ENCODE results near the gene GSTO2. TPM values are rescaled to one million over a fixed set of nuclear protein-coding genes. Genes with fewer than 3 reads are reported as not detected.

GSTO2 gene
- total RNA-seq, 1 donor from 2014 or later, result 0.80 TPM

DNA sequence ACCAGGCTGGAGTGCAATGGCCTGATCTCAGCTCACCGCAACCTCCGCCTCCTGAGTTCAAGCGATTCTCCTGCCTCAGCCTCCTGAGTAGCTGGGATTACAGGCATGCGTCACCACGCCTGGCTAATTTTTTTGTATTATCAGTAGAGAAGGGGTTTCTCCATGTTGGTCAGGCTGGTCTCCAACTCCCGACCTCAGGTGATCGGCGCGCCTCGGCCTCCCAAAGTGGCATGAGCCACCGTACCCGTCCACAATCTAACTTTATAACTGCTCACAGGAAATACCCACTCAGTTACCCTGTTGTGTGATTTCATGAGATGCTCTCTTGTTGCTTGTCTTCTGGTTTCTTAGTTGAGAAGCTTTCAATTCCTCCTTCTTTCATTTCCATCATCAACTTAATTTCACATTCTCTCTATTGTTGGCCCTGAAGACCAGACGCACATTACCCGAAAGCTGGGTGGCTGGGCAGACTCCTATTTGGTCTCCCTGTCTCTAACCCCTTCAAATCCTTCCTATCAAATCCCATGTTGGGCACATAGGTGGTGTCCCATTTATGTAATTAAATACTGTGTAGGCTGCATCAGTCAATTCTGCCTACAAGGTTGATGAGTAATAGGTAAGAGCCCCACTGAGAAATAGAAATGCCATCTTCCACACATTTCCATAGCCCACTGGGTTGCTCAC, 1.1 kb upstream of the GSTO2 start:
- Histone ChIP-seq H3K27me3 (ENCODE audit: low read depth) (no peaks in the 10 kb centered on the region), H3K4me1 (peaks cover 34% of the 10 kb centered on the region), H3K9me3 (replicated peaks) (no peaks in the 10 kb centered on the region), H3K27ac (replicated peaks) (peak overlapping the region; percentile 86), H3K4me3 (peak overlapping the region; percentile 80), H3K36me3 (peaks cover 54% of the 10 kb centered on the region)
- TF ChIP-seq, protein P1, sequence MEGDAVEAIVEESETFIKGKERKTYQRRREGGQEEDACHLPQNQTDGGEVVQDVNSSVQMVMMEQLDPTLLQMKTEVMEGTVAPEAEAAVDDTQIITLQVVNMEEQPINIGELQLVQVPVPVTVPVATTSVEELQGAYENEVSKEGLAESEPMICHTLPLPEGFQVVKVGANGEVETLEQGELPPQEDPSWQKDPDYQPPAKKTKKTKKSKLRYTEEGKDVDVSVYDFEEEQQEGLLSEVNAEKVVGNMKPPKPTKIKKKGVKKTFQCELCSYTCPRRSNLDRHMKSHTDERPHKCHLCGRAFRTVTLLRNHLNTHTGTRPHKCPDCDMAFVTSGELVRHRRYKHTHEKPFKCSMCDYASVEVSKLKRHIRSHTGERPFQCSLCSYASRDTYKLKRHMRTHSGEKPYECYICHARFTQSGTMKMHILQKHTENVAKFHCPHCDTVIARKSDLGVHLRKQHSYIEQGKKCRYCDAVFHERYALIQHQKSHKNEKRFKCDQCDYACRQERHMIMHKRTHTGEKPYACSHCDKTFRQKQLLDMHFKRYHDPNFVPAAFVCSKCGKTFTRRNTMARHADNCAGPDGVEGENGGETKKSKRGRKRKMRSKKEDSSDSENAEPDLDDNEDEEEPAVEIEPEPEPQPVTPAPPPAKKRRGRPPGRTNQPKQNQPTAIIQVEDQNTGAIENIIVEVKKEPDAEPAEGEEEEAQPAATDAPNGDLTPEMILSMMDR (IDR thresholded peaks at IDR 0.05; ENCODE audit: borderline replicate concordance), result no peak
- no peak for DNase-seq
- intact Hi-C loops (cut with micrococcal nuclease), result no loop called here

DNA sequence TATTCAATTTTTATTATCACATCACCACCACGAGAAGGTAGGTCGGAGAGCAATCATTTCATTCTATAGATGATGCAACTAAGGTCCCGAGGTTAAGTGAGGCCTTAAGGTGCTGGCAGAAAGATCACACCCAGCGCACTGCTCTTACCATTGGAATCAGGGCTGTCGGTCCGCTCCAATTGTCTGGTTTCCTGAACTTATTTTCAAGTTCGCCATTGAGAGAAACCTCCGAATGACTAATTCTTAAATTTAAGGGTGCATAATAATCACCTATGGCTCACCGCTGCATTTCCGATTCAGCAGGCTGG, 625 bp upstream of the GSTO2 start:
- intact Hi-C loops (cut with micrococcal nuclease), result no loop called here

DNA sequence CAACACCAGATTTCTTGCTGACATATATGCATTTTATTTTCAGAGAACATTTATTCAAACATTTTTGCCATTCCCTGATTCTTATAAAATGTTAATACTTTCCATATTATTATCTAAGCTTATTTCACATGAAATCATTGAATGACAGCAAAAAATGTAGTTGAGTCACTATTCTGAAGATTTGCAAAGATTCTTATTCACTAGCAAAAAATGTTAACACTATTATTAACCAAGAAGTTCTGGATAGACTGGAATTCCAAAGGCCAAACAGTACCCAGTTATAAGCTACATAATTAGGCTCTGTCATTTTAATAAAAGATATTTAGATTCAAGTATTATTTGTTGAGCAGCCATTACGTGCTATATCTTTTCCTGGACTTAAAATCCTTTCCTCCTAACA, 4.3 kb downstream of the GSTO2 start:
- Histone ChIP-seq H3K9me3 (replicated peaks) (no peaks in the 10 kb centered on the region), H3K27ac (replicated peaks) (no peak overlapping the region), H3K4me1 (peaks cover 17% of the 10 kb centered on the region), H3K27me3 (ENCODE audit: low read depth) (peaks cover 10% of the 10 kb centered on the region), H3K4me3 (no peak overlapping the region), H3K36me3 (no peaks in the 10 kb centered on the region)
- intact Hi-C loops (cut with micrococcal nuclease), result no loop called here
- TF ChIP-seq, protein P1 (IDR thresholded peaks at IDR 0.05; ENCODE audit: borderline replicate concordance), result no peak
- no peak for DNase-seq

More for the DNA sequence above, 625 bp upstream of the GSTO2 start:
- Histone ChIP-seq H3K27ac (replicated peaks) (peak overlapping the region; percentile 86), H3K27me3 (ENCODE audit: low read depth) (no peaks in the 10 kb centered on the region), H3K36me3 (peaks cover 49% of the 10 kb centered on the region), H3K4me1 (peaks cover 29% of the 10 kb centered on the region), H3K4me3 (peak overlapping the region; percentile 80), H3K9me3 (replicated peaks) (no peaks in the 10 kb centered on the region)
- DNase-seq, result no peak
- TF ChIP-seq, protein P1 (IDR thresholded peaks at IDR 0.05; ENCODE audit: borderline replicate concordance), result no peak

DNA sequence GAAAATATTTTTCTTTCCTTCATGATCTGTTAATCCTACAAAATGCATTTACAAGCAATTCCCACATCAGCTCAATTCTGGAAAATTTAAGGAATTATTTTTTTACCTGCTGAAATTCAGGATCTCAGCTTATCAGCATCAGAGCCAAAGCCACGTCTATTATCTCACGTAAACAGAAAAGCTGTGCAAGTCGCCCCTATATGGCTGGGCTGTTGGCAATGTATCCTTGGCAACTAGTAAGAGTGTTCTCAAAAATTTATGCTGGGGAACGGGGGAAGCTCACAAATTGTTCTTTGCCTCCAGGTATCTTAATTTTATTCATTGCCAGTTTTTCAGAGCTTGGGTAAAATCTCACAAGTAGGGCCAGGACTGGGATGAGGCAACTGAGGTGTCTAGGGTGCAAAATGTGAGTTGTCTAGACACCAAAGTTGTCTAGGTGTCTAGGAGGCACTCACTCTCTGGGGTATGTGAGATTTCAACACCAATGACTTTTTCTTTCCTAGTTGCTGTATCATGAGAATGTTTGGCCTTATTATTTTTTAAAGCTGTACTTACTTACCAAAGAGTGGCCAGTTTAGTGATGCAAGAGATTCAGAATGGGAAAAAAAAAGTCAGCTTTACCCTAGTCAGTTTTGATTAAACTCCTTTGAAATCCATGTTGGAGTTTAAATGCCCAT, 5.1 kb downstream of the GSTO2 start:
- DNase-seq, result no peak
- intact Hi-C loops (cut with micrococcal nuclease), result no loop called here
- no peaks in the 10 kb centered on the region for H3K36me3 ChIP-seq
- H3K9me3 ChIP-seq (replicated peaks), result no peaks in the 10 kb centered on the region
- H3K4me3 ChIP-seq, result no peak overlapping the region
- H3K27me3 ChIP-seq (ENCODE audit: low read depth), result peaks cover 10% of the 10 kb centered on the region
- H3K4me1 ChIP-seq, result peaks cover 12% of the 10 kb centered on the region
- no peak overlapping the region for H3K27ac ChIP-seq (replicated peaks)
- TF ChIP-seq, protein P1 (IDR thresholded peaks at IDR 0.05; ENCODE audit: borderline replicate concordance), result no peak

DNA sequence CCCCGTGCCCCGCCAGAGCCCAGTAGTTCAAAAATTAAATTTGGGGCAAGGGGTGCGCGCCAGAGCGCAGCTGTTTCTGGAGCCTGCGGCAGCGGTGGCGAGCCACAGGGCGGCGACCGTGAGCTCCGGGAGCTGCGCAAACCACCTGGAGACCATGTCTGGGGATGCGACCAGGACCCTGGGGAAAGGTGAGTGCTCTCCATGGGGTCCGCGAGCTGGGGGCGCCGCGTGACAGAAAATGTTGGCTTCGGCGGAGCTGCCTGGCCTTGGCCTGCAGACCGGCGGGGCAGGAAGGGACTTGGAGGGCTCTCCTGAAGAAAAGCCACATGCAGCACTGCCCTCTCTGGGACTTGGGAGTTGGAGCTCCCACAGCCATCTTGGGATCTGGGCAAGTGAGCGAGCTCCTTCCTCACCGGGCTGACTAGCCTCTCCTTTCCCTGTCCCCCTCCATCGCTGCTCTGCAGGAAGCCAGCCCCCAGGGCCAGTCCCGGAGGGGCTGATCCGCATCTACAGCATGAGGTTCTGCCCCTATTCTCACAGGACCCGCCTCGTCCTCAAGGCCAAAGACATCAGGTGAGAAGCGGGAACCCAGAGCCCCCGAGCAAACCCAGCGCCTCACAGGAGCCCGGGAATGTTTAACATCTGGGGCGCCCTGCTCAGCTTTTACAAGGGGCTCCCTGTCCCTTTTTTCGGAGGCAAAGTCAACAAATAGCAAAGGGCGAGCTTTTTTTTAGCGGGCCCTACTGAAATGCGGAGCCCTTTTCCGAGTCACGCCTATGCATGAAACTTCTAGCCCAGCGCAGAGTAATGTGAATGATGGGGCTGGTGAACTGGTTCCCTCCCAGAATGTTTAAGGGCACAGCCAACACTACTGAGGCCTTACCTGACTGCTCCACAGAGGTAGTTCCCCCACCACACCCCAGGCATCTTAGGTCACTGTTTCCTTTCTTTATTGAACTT, 6.1 kb downstream of the GSTO2 start:
- Histone ChIP-seq H3K36me3 (no peaks in the 10 kb centered on the region), H3K4me3 (no peak overlapping the region), H3K4me1 (peaks cover 6% of the 10 kb centered on the region), H3K27ac (replicated peaks) (no peak overlapping the region), H3K27me3 (ENCODE audit: low read depth) (peaks cover 10% of the 10 kb centered on the region), H3K9me3 (replicated peaks) (no peaks in the 10 kb centered on the region)
- TF ChIP-seq, protein P1 (IDR thresholded peaks at IDR 0.05; ENCODE audit: borderline replicate concordance), result peak; percentile 84
- DNase-seq, result no peak
- intact Hi-C loops (cut with micrococcal nuclease), result no loop called here

Measured in left ventricle myocardium inferior (tissue), 1 donor.